GM19438 (cell line): ENCODE measurements around the gene OLFM1.

Experiments
- ATAC-seq: cut with Tn5 transposase; IDR thresholded peaks from one replicate; pipeline ENCODE4 v1.9.1; 2021; ENCODE audit warnings: low read depth; ENCODE audit not compliant: unreplicated experiment

OLFM1 gene

GRCh38 chr9:135075234-135076142 is 12.0 kb upstream of the OLFM1 start:
- ATAC-seq, result no peak

GRCh38 chr9:135076143-135076875 is 11.2 kb upstream of the OLFM1 start:
- no peak for ATAC-seq

GRCh38 chr9:135076876-135077430 is 10.5 kb upstream of the OLFM1 start:
- no peak for ATAC-seq

GRCh38 chr9:135077497-135078200 is 9.8 kb upstream of the OLFM1 start:
- ATAC-seq, result no peak

GRCh38 chr9:135078361-135078821 is 9.1 kb upstream of the OLFM1 start:
- ATAC-seq, result no peak

- no peak for ATAC-seq
Measured at GRCh38 chr9:135079018-135079417, 8.4 kb upstream of the OLFM1 start.

GRCh38 chr9:135079676-135080075 is 7.8 kb upstream of the OLFM1 start:
- ATAC-seq, result no peak

- no peak for ATAC-seq
Measured at GRCh38 chr9:135080286-135081263, 6.9 kb upstream of the OLFM1 start.

- no peak for ATAC-seq
Measured at GRCh38 chr9:135081264-135081660, 6.2 kb upstream of the OLFM1 start.

GRCh38 chr9:135081731-135082130 is 5.7 kb upstream of the OLFM1 start:
- ATAC-seq, result no peak

GRCh38 chr9:135082536-135082935 is 4.9 kb upstream of the OLFM1 start:
- no peak for ATAC-seq

GRCh38 chr9:135083241-135083810 is 4.1 kb upstream of the OLFM1 start:
- ATAC-seq, result no peak

GRCh38 chr9:135083831-135084230 is 3.6 kb upstream of the OLFM1 start:
- no peak for ATAC-seq

- ATAC-seq, result no peak
Measured at GRCh38 chr9:135084262-135084661, 3.2 kb upstream of the OLFM1 start.

GRCh38 chr9:135084881-135085760 is 2.3 kb upstream of the OLFM1 start:
- ATAC-seq, result no peak

GRCh38 chr9:135085830-135086546 is 1.5 kb upstream of the OLFM1 start:
- ATAC-seq, result no peak

- ATAC-seq, result no peak
Measured at GRCh38 chr9:135086597-135087488, 625 bp upstream of the OLFM1 start.
